GM19468 (cell line): ENCODE results near the gene CSNK1A1.
"Not testable (repeated sequence)": the region's sequence is repeated elsewhere in the genome, so short reads cannot be mapped to it uniquely, and the experiment has no call there.

ENCODE experiments used
- ATAC-seq: cut with Tn5 transposase; IDR thresholded peaks from one replicate; pipeline ENCODE4 v1.9.1; 2021; ENCODE audit warnings: mild to moderate bottlenecking, moderate library complexity, moderate number of reproducible peaks; ENCODE audit not compliant: unreplicated experiment; ENCODE audit errors: extremely low read depth

CSNK1A1 gene

GRCh38 chr5:149535787-149536186 lies 15.5 kb downstream of the CSNK1A1 start:
- ATAC-seq: not testable (repeated sequence)

- no peak for ATAC-seq
Measured at GRCh38 chr5:149532413-149532812, 18.8 kb downstream of the CSNK1A1 start.

- ATAC-seq: no peak
Measured at GRCh38 chr5:149529463-149529862, 21.8 kb downstream of the CSNK1A1 start.

- ATAC-seq: no peak
Measured at GRCh38 chr5:149528281-149529060, 22.8 kb downstream of the CSNK1A1 start.

GRCh38 chr5:149526845-149527590 lies 24.2 kb downstream of the CSNK1A1 start:
- no peak for ATAC-seq

- ATAC-seq: no peak
Measured at GRCh38 chr5:149521739-149522685, 29.2 kb downstream of the CSNK1A1 start.

GRCh38 chr5:149519601-149520000 lies 31.6 kb downstream of the CSNK1A1 start:
- ATAC-seq: no peak

- ATAC-seq: no peak
Measured at GRCh38 chr5:149518620-149519019, 32.6 kb downstream of the CSNK1A1 start.

- no peak for ATAC-seq
Measured at GRCh38 chr5:149517461-149518122, 33.6 kb downstream of the CSNK1A1 start.

- ATAC-seq: no peak
Measured at GRCh38 chr5:149514512-149514911, 36.7 kb downstream of the CSNK1A1 start.

GRCh38 chr5:149513372-149513947 lies 37.8 kb downstream of the CSNK1A1 start:
- ATAC-seq: not testable (repeated sequence)

- no peak for ATAC-seq
Measured at GRCh38 chr5:149510136-149510535, 41.1 kb downstream of the CSNK1A1 start.

- no peak for ATAC-seq
Measured at GRCh38 chr5:149504677-149505076, 46.6 kb downstream of the CSNK1A1 start.

GRCh38 chr5:149503006-149503405 lies 48.2 kb downstream of the CSNK1A1 start:
- no peak for ATAC-seq

- ATAC-seq: no peak
Measured at GRCh38 chr5:149500922-149501582, 50.2 kb downstream of the CSNK1A1 start.

GRCh38 chr5:149498724-149499336 lies 52.4 kb downstream of the CSNK1A1 start:
- no peak for ATAC-seq

- no peak for ATAC-seq
Measured at GRCh38 chr5:149497357-149497756, 53.9 kb downstream of the CSNK1A1 start.

- ATAC-seq: no peak
Measured at GRCh38 chr5:149496917-149497316, 54.3 kb downstream of the CSNK1A1 start.

GRCh38 chr5:149496166-149496565 lies 55.1 kb downstream of the CSNK1A1 start:
- ATAC-seq: no peak
